GM19193 (cell line): ENCODE data around the gene RGL2.

Experiments used
- POLR2A ChIP-seq: IDR thresholded peaks from 4 replicates; pipeline ENCODE4 v1.6.1; 2011; ENCODE audit not compliant: insufficient read depth, insufficient read length; ENCODE audit errors: extremely low read depth

Gene RGL2

GRCh38 chr6:33288921-33289783 is 9.6 kb downstream of the RGL2 start, which contains the start of the genes PFDN6 and WDR46:
Gene PFDN6, plus strand, starts transcription at chr6:33289601. Its CDS starts 256 bp downstream, at chr6:33289857.
Gene WDR46, minus strand, starts transcription at chr6:33289239. Its CDS starts 69 bp downstream, at chr6:33289170.
- peak; percentile 51 for TF ChIP-seq POLR2A

GRCh38 chr6:33288141-33288920 is 10.4 kb downstream of the RGL2 start:
- TF ChIP-seq POLR2A: no peak

GRCh38 chr6:33286946-33287914 is 11.5 kb downstream of the RGL2 start:
- TF ChIP-seq POLR2A: no peak

GRCh38 chr6:33280539-33280938 is 18.2 kb downstream of the RGL2 start:
- TF ChIP-seq POLR2A: no peak

- TF ChIP-seq POLR2A: no peak
Measured at GRCh38 chr6:33279971-33280511, 18.7 kb downstream of the RGL2 start.

- TF ChIP-seq POLR2A: no peak
Measured at GRCh38 chr6:33279257-33279695, 19.5 kb downstream of the RGL2 start.

- no peak for TF ChIP-seq POLR2A
Measured at GRCh38 chr6:33278810-33279209, 19.9 kb downstream of the RGL2 start.

- no peak for TF ChIP-seq POLR2A
Measured at GRCh38 chr6:33278392-33278741, 20.4 kb downstream of the RGL2 start.

- no peak for TF ChIP-seq POLR2A
Measured at GRCh38 chr6:33277663-33278391, 20.9 kb downstream of the RGL2 start.

GRCh38 chr6:33276864-33277662 is 21.7 kb downstream of the RGL2 start, which contains the start of gene B3GALT4:
Gene B3GALT4, plus strand, starts transcription at chr6:33277123. Its CDS starts 297 bp downstream, at chr6:33277420.
- peak; percentile 80 for TF ChIP-seq POLR2A

- no peak for TF ChIP-seq POLR2A
Measured at GRCh38 chr6:33276581-33276863, 22.2 kb downstream of the RGL2 start.

GRCh38 chr6:33273924-33274902 is 24.5 kb downstream of the RGL2 start:
- peak; percentile 38 for TF ChIP-seq POLR2A
